ENCODE measurements around the gene TCF4. TPM values are rescaled to one million over a fixed set of nuclear protein-coding genes. Genes with fewer than 3 reads are reported as not detected.

Gene TCF4
- polyA plus RNA-seq, 1 of the 3 experiments (the other 2 are of a cell fraction) = 39.1 TPM

DNA sequence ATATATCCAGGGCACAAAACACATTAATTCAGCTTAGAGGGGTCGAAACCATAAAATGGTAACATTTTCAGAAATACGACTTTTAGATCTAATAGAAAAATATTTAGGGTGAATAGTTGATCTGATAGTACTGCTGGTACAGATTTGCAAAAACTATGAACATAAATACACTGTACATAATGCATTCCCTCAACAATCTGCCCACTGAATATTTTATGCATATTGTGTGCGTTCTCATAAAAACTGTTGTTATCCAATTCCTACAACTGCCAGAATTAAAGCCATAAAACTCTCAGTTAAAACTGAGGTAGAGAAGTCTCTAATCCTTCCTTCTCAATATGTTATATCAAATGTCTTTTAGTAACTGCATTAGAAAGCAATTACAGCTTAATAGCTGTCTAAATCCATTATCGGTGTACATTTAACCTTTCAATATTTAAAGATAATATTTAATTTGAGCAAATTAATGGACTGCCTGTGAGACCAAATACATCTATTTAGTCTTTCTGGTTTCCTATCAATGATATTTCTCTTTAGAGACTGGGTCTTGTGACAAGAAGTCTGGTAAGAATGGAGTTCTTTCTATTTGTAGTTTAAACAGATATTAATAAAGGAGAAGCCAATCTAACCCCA, 32.5 kb downstream of the TCF4 start:
- Histone ChIP-seq H3K4me1 (ENCODE audit: control insufficient read depth in 1 of 2, insufficient read depth in 2 of 2, low read depth in 1 of 2, low read length in 1 of 2) (peaks cover 0 to 27% of the 10 kb centered on the region in 2 experiments; a peak in 3 of 4 replicates), H3K9ac (no peak overlapping the region), H3K27ac (ENCODE audit: low read depth in 2 of 2, low read length in 1 of 2) (peak overlapping the region in 1 of 2 experiments; percentile 79; a peak in 2 of 4 replicates), H3K9me2 (no peaks in the 10 kb centered on the region), H3K27me3 (ENCODE audit: insufficient read depth) (no peaks in the 10 kb centered on the region), H3K4me3 (ENCODE audit: low read depth in 2 of 2, low read length in 1 of 2) (no peak overlapping the region), H3K36me3 (replicated peaks in 1 of 2; ENCODE audit: control insufficient read depth in 1 of 2, insufficient read depth in 2 of 2, low read length in 1 of 2) (peaks cover 10 to 11% of the 10 kb centered on the region in 2 experiments), H3K79me2 (ENCODE audit: insufficient read depth) (peaks cover 77% of the 10 kb centered on the region), H3K4me2 (no peak overlapping the region), H2AFZ (ENCODE audit: low read depth) (no peak overlapping the region), H3F3A (replicated peaks; ENCODE audit: insufficient read depth) (no peaks in the 10 kb centered on the region), H3K9me3 (no peaks in the 10 kb centered on the region), H4K20me1 (ENCODE audit: insufficient read depth) (no peaks in the 10 kb centered on the region)
- CTCF ChIA-PET = interaction anchor here (0.9 to 1.0 kb wide), 2 partner anchors 22 to 23 kb away, joined by 3 to 4 read pairs; no protein-coding TSS in a partner anchor
- POLR2A ChIA-PET = no interaction called here
- TF ChIP-seq, protein P1, sequence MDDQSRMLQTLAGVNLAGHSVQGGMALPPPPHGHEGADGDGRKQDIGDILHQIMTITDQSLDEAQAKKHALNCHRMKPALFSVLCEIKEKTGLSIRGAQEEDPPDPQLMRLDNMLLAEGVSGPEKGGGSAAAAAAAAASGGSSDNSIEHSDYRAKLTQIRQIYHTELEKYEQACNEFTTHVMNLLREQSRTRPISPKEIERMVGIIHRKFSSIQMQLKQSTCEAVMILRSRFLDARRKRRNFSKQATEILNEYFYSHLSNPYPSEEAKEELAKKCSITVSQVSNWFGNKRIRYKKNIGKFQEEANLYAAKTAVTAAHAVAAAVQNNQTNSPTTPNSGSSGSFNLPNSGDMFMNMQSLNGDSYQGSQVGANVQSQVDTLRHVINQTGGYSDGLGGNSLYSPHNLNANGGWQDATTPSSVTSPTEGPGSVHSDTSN (IDR thresholded peaks at IDR 0.05) = no peak
- TF ChIP-seq SMC3 (IDR thresholded peaks at IDR 0.05; ENCODE audit: low read depth, low read length) = no peak
- no peak for TF ChIP-seq RXRA (IDR thresholded peaks at IDR 0.05; ENCODE audit: borderline replicate concordance, low read depth)
- TF ChIP-seq FOXJ3 (CRISPR knock-in tag; IDR thresholded peaks at IDR 0.05) = no peak
- no peak for TF ChIP-seq RCOR1 (IDR thresholded peaks at IDR 0.05; ENCODE audit: low read length)
- TF ChIP-seq EP300 (IDR thresholded peaks at IDR 0.05; ENCODE audit: borderline replicate concordance in 1 of 2, low read depth in 1 of 2, low read length in 1 of 2) = peak in 1 of 2 experiments; percentile 67; a peak in 2 of 4 replicates
- TF ChIP-seq, protein P2, sequence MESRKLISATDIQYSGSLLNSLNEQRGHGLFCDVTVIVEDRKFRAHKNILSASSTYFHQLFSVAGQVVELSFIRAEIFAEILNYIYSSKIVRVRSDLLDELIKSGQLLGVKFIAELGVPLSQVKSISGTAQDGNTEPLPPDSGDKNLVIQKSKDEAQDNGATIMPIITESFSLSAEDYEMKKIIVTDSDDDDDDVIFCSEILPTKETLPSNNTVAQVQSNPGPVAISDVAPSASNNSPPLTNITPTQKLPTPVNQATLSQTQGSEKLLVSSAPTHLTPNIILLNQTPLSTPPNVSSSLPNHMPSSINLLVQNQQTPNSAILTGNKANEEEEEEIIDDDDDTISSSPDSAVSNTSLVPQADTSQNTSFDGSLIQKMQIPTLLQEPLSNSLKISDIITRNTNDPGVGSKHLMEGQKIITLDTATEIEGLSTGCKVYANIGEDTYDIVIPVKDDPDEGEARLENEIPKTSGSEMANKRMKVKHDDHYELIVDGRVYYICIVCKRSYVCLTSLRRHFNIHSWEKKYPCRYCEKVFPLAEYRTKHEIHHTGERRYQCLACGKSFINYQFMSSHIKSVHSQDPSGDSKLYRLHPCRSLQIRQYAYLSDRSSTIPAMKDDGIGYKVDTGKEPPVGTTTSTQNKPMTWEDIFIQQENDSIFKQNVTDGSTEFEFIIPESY (IDR thresholded peaks at IDR 0.05; ENCODE audit: borderline replicate concordance, low read depth) = no peak
- no peak for TF ChIP-seq CHD2 (IDR thresholded peaks at IDR 0.05; ENCODE audit: low read length, partially characterized antibody)
- TF ChIP-seq GABPA (IDR thresholded peaks at IDR 0.05; ENCODE audit: low read depth) = no peak
- WGBS (ENCODE audit: low lambda C conversion rate) = 91% methylated on average over 4 of the region's 4 CpGs
- DNase-seq = no peak

DNA sequence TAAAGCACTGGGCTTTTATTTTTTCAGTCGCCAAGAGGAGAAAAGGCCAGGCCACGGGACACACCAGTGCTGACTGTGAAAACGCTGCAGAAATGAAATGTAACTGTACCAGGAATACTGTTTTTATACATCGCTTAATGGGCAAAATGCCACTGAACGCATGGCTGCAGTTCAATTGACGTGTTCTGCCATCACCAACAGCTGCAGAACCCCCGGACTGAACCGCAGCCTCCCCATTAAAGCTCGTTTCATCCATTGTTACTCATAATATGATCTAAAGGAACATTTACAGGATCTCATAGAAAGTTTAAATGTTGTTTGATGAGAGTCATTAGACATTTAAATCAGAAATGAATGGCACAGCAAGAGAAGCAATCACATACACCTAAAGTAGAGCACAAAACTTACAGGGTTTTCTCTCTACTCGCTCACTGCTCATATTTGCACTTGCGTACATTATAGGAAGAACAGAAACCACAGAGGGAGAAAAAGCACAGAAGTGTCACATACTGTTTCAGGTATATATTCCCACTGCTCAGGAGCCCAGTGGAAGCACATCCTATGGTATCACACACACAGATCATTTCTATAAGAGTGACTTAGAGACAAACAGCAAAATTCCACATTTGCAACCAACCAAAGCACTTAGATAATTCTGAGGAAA, 35.3 kb downstream of the TCF4 start:
- Histone ChIP-seq H3K4me1 (ENCODE audit: control insufficient read depth in 1 of 2, insufficient read depth in 2 of 2, low read depth in 1 of 2, low read length in 1 of 2) (peaks cover 5 to 24% of the 10 kb centered on the region in 2 experiments; a peak in 3 of 4 replicates), H3K4me3 (ENCODE audit: low read depth in 2 of 2, low read length in 1 of 2) (no peak overlapping the region), H2AFZ (ENCODE audit: low read depth) (no peak overlapping the region), H3F3A (replicated peaks; ENCODE audit: insufficient read depth) (no peaks in the 10 kb centered on the region), H3K79me2 (ENCODE audit: insufficient read depth) (peaks cover 81% of the 10 kb centered on the region), H4K20me1 (ENCODE audit: insufficient read depth) (no peaks in the 10 kb centered on the region), H3K9ac (no peak overlapping the region), H3K9me2 (no peaks in the 10 kb centered on the region), H3K4me2 (no peak overlapping the region), H3K27ac (ENCODE audit: low read depth in 2 of 2, low read length in 1 of 2) (no peak overlapping the region; a peak in 1 of 4 replicates), H3K27me3 (ENCODE audit: insufficient read depth) (no peaks in the 10 kb centered on the region), H3K9me3 (no peaks in the 10 kb centered on the region), H3K36me3 (replicated peaks in 1 of 2; ENCODE audit: control insufficient read depth in 1 of 2, insufficient read depth in 2 of 2, low read length in 1 of 2) (peaks cover 10 to 15% of the 10 kb centered on the region in 2 experiments)
- 88% methylated on average over 11 of the region's 11 CpGs for WGBS (ENCODE audit: low lambda C conversion rate)
- ChIA-PET CTCF (interaction anchor here (1.2 kb wide), 1 partner anchor 25 kb away, joined by 4 read pairs; no protein-coding TSS in a partner anchor), POLR2A (no interaction called here)
- TF ChIP-seq, protein P3, sequence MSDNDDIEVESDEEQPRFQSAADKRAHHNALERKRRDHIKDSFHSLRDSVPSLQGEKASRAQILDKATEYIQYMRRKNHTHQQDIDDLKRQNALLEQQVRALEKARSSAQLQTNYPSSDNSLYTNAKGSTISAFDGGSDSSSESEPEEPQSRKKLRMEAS (IDR thresholded peaks at IDR 0.05; ENCODE audit: low read depth) = no peak
- TF ChIP-seq, protein P4, sequence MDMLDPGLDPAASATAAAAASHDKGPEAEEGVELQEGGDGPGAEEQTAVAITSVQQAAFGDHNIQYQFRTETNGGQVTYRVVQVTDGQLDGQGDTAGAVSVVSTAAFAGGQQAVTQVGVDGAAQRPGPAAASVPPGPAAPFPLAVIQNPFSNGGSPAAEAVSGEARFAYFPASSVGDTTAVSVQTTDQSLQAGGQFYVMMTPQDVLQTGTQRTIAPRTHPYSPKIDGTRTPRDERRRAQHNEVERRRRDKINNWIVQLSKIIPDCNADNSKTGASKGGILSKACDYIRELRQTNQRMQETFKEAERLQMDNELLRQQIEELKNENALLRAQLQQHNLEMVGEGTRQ (IDR thresholded peaks at IDR 0.05; ENCODE audit: borderline replicate concordance, low read depth, low read length) = no peak
- no peak for TF ChIP-seq GATA2 (CRISPR knock-in tag; IDR thresholded peaks at IDR 0.05)
- TF ChIP-seq MXI1 (IDR thresholded peaks at IDR 0.05; ENCODE audit: low read depth, low read length) = no peak
- TF ChIP-seq TCF12 (IDR thresholded peaks at IDR 0.05) = no peak
- TF ChIP-seq, protein P5, sequence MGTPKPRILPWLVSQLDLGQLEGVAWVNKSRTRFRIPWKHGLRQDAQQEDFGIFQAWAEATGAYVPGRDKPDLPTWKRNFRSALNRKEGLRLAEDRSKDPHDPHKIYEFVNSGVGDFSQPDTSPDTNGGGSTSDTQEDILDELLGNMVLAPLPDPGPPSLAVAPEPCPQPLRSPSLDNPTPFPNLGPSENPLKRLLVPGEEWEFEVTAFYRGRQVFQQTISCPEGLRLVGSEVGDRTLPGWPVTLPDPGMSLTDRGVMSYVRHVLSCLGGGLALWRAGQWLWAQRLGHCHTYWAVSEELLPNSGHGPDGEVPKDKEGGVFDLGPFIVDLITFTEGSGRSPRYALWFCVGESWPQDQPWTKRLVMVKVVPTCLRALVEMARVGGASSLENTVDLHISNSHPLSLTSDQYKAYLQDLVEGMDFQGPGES (IDR thresholded peaks at IDR 0.05; ENCODE audit: low read depth, low read length) = no peak
- no peak for TF ChIP-seq RXRA (IDR thresholded peaks at IDR 0.05; ENCODE audit: borderline replicate concordance, low read depth)
- TF ChIP-seq, protein P1 (IDR thresholded peaks at IDR 0.05) = no peak
- no peak for DNase-seq
